HepG2 (cell line): ENCODE data around the gene PEAR1. TPM values are rescaled to one million over a fixed set of nuclear protein-coding genes. Genes with fewer than 3 reads are reported as not detected.

Experiments
- ATAC-seq: fragments of 200-7000 bp; cut with Tn5 transposase; 3 replicates; pipeline ENCODE4 v1.9.1; 2020; ENCODE audit warnings: mild to moderate bottlenecking, moderate library complexity
- BruUV-seq: library from RNA; stranded (reverse); fragments of 400-500 nt; replicated peaks from 2 replicates; lab custom pipeline; 2021; lab: Mats Ljungman, UMichigan
- CTCF ChIA-PET: fragments of 300-600 bp; formaldehyde crosslinking; extraction: SDS; loops from one replicate; lab custom pipeline; 2021; ENCODE audit warnings: low total read pairs, inconsistent platforms, low intra/inter-chr PET ratio; lab: Yijun Ruan, JAX
- POLR2A ChIA-PET: fragments of 350-600 bp; sonication (Branson Sonifier 250); formaldehyde crosslinking; loops from one replicate; lab custom pipeline; 2020; ENCODE audit warnings: antibody characterized with exemption, inconsistent platforms; lab: Yijun Ruan, JAX
- DNase-seq: peaks from one replicate; pipeline ENCODE4 v3.0.0-alpha.2; 2015; ENCODE audit warnings: low spot score
- FAIRE-seq: peaks from 3 replicates; lab custom pipeline; 2011; peaks lifted over from hg19 to GRCh38; lab: Jason Lieb, UNC
- H2AFZ ChIP-seq: one replicate; pipeline ENCODE4 v1.6.1; 2011; ENCODE audit warnings: low read length, inconsistent platforms
- H3K27ac ChIP-seq: fragments of 300-600 bp; 3 replicates; pipeline ENCODE4 v1.8.0; 2011; ENCODE audit warnings: mixed run types, mild to moderate bottlenecking, mixed read lengths, low read length, inconsistent platforms; ENCODE audit not compliant: insufficient read depth; ENCODE audit errors: extremely low read length
- H3K27me3 ChIP-seq, 2 experiments: fragments of 200-600 bp in 1 of 2; 2 replicates in 1 of 2; 3 replicates in 1 of 2; pipeline versions ENCODE4 v1.6.0 to v1.8.0; 2011; ENCODE audit warnings: low read length in 2 of 2, mild to moderate bottlenecking in 2 of 2, moderate library complexity in 2 of 2, inconsistent platforms in 1 of 2; ENCODE audit not compliant: insufficient read depth in 2 of 2, control insufficient read depth in 1 of 2
- H3K36me3 ChIP-seq, 2 experiments: fragments of 200-600 bp in 1 of 2; replicated peaks in 1 of 2; 2 replicates in 1 of 2; 3 replicates in 1 of 2; pipeline versions ENCODE4 v1.5.1 to v1.8.0; 2011; ENCODE audit warnings: low read length in 2 of 2, inconsistent platforms in 1 of 2; ENCODE audit not compliant: insufficient read depth in 2 of 2, control insufficient read depth in 1 of 2
- H3K4me1 ChIP-seq: 2 replicates; pipeline ENCODE4 v1.5.1; 2012; ENCODE audit warnings: low read length, inconsistent platforms; ENCODE audit not compliant: insufficient read depth
- H3K4me2 ChIP-seq: 2 replicates; pipeline ENCODE4 v1.6.0; 2011; ENCODE audit warnings: low read depth, low read length, inconsistent platforms
- H3K4me3 ChIP-seq, 3 experiments: fragments of 200-600 bp in 1 of 3; sonication (generic), shearing (Covaris generic) in 1 of 3; replicated peaks in 1 of 3; 2 replicates each; pipeline ENCODE4 v1.5.1; 2011 to 2016; ENCODE audit warnings: low read length in 3 of 3, inconsistent platforms in 2 of 3, low read depth in 2 of 3, mild to moderate bottlenecking in 2 of 3, control low read depth in 1 of 3, mixed read lengths in 1 of 3; ENCODE audit not compliant: insufficient read depth in 1 of 3
- H3K79me2 ChIP-seq: one replicate; pipeline ENCODE4 v1.6.1; 2011; ENCODE audit warnings: low read length, inconsistent platforms; ENCODE audit not compliant: insufficient read depth
- H3K9ac ChIP-seq: 2 replicates; pipeline ENCODE4 v1.6.0; 2011; ENCODE audit warnings: mild to moderate bottlenecking, low read depth, low read length, inconsistent platforms; ENCODE audit not compliant: insufficient read depth
- H3K9me3 ChIP-seq: 2 replicates; pipeline ENCODE4 v1.5.1; 2012; ENCODE audit warnings: mild to moderate bottlenecking, low read length
- H4K20me1 ChIP-seq: 2 replicates; pipeline ENCODE4 v1.6.0; 2011; ENCODE audit warnings: inconsistent platforms, mild to moderate bottlenecking, low read length, moderate library complexity; ENCODE audit not compliant: insufficient read depth
- FOSL1 ChIP-seq: sonication (generic); formaldehyde crosslinking; IDR thresholded peaks from 2 replicates; pipeline ENCODE4 v1.9.0; 2021; ENCODE audit warnings: missing genetic modification reagents, borderline replicate concordance
- HNRNPH1 ChIP-seq: fragments of 200-400 bp; formaldehyde crosslinking; optimal IDR thresholded peaks from 2 replicates; pipeline ENCODE3; 2017; ENCODE audit warnings: mild to moderate bottlenecking, low read depth, low read length
- HOMEZ ChIP-seq: IDR thresholded peaks from 2 replicates; pipeline ENCODE4 v1.6.1; 2016; ENCODE audit warnings: low read depth
- MATR3 ChIP-seq: sonication (generic); formaldehyde crosslinking; IDR thresholded peaks from 2 replicates; pipeline ENCODE4 v1.4.0; 2020; ENCODE audit warnings: missing genetic modification reagents
- NFYB ChIP-seq: sonication (generic); formaldehyde crosslinking; IDR thresholded peaks from 2 replicates; pipeline ENCODE4 v1.4.0; 2020; ENCODE audit warnings: missing genetic modification reagents
- RXRA ChIP-seq: sonication (generic); formaldehyde crosslinking; IDR thresholded peaks from 2 replicates; pipeline ENCODE4 v1.5.1; 2020; ENCODE audit warnings: missing genetic modification reagents
- SOX13 ChIP-seq, 3 experiments: fragments of 450-650 bp in 1 of 3; sonication (generic) in 1 of 3; formaldehyde crosslinking in 1 of 3; IDR thresholded peaks in 2 of 3; conservative IDR thresholded peaks in 1 of 3; 2 replicates each; pipeline versions ENCODE4 v1.5.0 to v1.6.1; 2016 to 2020; ENCODE audit warnings: antibody characterized with exemption in 1 of 3, mild to moderate bottlenecking in 1 of 3, missing compliant biosample characterization in 1 of 3, missing genetic modification reagents in 1 of 3, moderate library complexity in 1 of 3
- SP140L ChIP-seq: sonication (generic); formaldehyde crosslinking; IDR thresholded peaks from 2 replicates; pipeline ENCODE4 v1.4.0; 2020; ENCODE audit warnings: missing genetic modification reagents, borderline replicate concordance
- STAT6 ChIP-seq: sonication (generic); formaldehyde crosslinking; IDR thresholded peaks from 2 replicates; pipeline ENCODE4 v1.4.0; 2020; ENCODE audit warnings: missing genetic modification reagents, mild to moderate bottlenecking, borderline replicate concordance
- TIGD3 ChIP-seq: sonication (generic); formaldehyde crosslinking; IDR thresholded peaks from 2 replicates; pipeline ENCODE4 v1.5.1; 2020; ENCODE audit warnings: mild to moderate bottlenecking, missing genetic modification reagents, borderline replicate concordance
- ZBTB1 ChIP-seq: sonication (generic); formaldehyde crosslinking; IDR thresholded peaks from 2 replicates; pipeline ENCODE4 v1.4.0; 2020; ENCODE audit warnings: missing genetic modification reagents, borderline replicate concordance
- ZNF34 ChIP-seq: sonication (generic); formaldehyde crosslinking; IDR thresholded peaks from 2 replicates; pipeline ENCODE4 v1.4.0; 2020; ENCODE audit warnings: mild to moderate bottlenecking, missing genetic modification reagents, borderline replicate concordance
- ZNF382 ChIP-seq: sonication (generic); formaldehyde crosslinking; IDR thresholded peaks from 2 replicates; pipeline ENCODE4 v1.5.0; 2020; ENCODE audit warnings: missing genetic modification reagents, mild to moderate bottlenecking, borderline replicate concordance
- ZNF740 ChIP-seq: sonication (generic); formaldehyde crosslinking; IDR thresholded peaks from 2 replicates; pipeline ENCODE4 v1.4.0; 2020; ENCODE audit warnings: missing genetic modification reagents
- ZNF800 ChIP-seq: sonication (generic); formaldehyde crosslinking; IDR thresholded peaks from 2 replicates; pipeline ENCODE4 v1.4.0; 2020; ENCODE audit warnings: missing genetic modification reagents
- ZNF883 ChIP-seq: sonication (generic); formaldehyde crosslinking; IDR thresholded peaks from 2 replicates; pipeline ENCODE4 v1.5.1; 2020; ENCODE audit warnings: mild to moderate bottlenecking, missing genetic modification reagents; ENCODE audit errors: not compliant biosample characterization
- WGBS: methylation state at CpG from one replicate; pipeline ENCODE4 v1.1.6; 2017; ENCODE audit warnings: low lambda C conversion rate; 5-methylcytosine and 5-hydroxymethylcytosine counted together
- in situ Hi-C: cut with HindIII; loops from 2 replicates; pipeline ENCODE4 v1.10.0; 2017; ENCODE audit warnings: low pct_unique_long_range_greater_than_20kb; ENCODE audit not compliant: extremely low pct_ligation_motif_present
- intact Hi-C: fragments of 100-400 bp; cut with micrococcal nuclease; formaldehyde crosslinking; loops from one replicate; pipeline ENCODE4 v1.10.0; 2022; ENCODE audit not compliant: unreplicated experiment
- polyA plus RNA-seq, 8 experiments: library from polyadenylated mRNA; depleted of rRNA in 3 of 8; stranded (reverse) in 7 of 8; unstranded in 1 of 8; fragments of >200 nt; fragmentation: Illumina TruSeq in 4 of 8; extraction: Trizol in 4 of 8; gene quantifications; 2 replicates each; pipeline versions ENCODE4 v1.2.1 to v1.2.3, GENCODE V29; 2011 to 2016; ENCODE audit warnings: low read depth in 4 of 8, missing spikeins in 1 of 8, mixed read lengths in 1 of 8; ENCODE audit not compliant: insufficient read depth in 1 of 8
- total RNA-seq, 5 experiments: library from RNA; depleted of rRNA; stranded (reverse); fragments of >200 nt; fragmentation: Illumina TruSeq; extraction: Trizol; gene quantifications; 2 replicates each; pipeline ENCODE4 v1.2.3, GENCODE V29; 2016; ENCODE audit warnings: low read depth in 1 of 5

Gene PEAR1
- total and polyA plus RNA-seq, 2 of the 13 experiments (the other 11 are each of a cell fraction or from before 2014, with no cell fraction given) = 0.27 to 0.41 TPM

GRCh38 chr1:156942176-156942575 lies 48.7 kb downstream of the PEAR1 start:
- no peak for TF ChIP-seq ZNF740
- no peak for TF ChIP-seq FOSL1 (CRISPR knock-in tag)
- TF ChIP-seq ZNF34 (CRISPR knock-in tag) = no peak
- TF ChIP-seq SOX13 (IDR thresholded peaks at IDR 0.05) = no peak
- TF ChIP-seq SOX13 (CRISPR knock-in tag; conservative IDR thresholded peaks at IDR 0.05 in 1 of 2, IDR thresholded peaks at IDR 0.05 in 1 of 2) = no peak
- TF ChIP-seq HOMEZ (CRISPR knock-in tag) = no peak
- no peak for TF ChIP-seq NFYB (CRISPR knock-in tag)
- TF ChIP-seq ZNF883 (CRISPR knock-in tag) = no peak
- no peak for TF ChIP-seq ZNF800 (CRISPR knock-in tag)
- TF ChIP-seq RXRA (CRISPR knock-in tag) = no peak
- TF ChIP-seq ZBTB1 = no peak
- TF ChIP-seq ZNF382 (CRISPR knock-in tag) = no peak
- no peak for TF ChIP-seq STAT6
- no peak for TF ChIP-seq TIGD3 (CRISPR knock-in tag)
- TF ChIP-seq MATR3 (CRISPR knock-in tag) = no peak
- no peak for TF ChIP-seq HNRNPH1
- no peak for TF ChIP-seq SP140L (CRISPR knock-in tag)
- Histone ChIP-seq H3K4me1 (no peaks in the 10 kb centered on the region), H3K27ac (no peak overlapping the region), H3K9me3 (no peaks in the 10 kb centered on the region), H2AFZ (no peak overlapping the region), H4K20me1 (no peaks in the 10 kb centered on the region), H3K4me2 (no peak overlapping the region), H3K79me2 (no peaks in the 10 kb centered on the region), H3K36me3 (peaks cover 21 to 62% of the 10 kb centered on the region in 2 experiments), H3K27me3 (no peaks in the 10 kb centered on the region), H3K9ac (no peak overlapping the region), H3K4me3 (no peak overlapping the region)
- DNase-seq (no peak), ATAC-seq (no peak), FAIRE-seq (no peak)
- POLR2A ChIA-PET = no interaction called here
- no TSS peak for BruUV-seq
- 88% methylated on average over 3 of the region's 3 CpGs for WGBS
- intact Hi-C loops = no loop called here
- in situ Hi-C loops = no loop called here
- CTCF ChIA-PET = no interaction called here
